Hepatocyte (in vitro differentiated cells): ENCODE results near the gene CLMP. TPM values are rescaled to one million over a fixed set of nuclear protein-coding genes. Genes with fewer than 3 reads are reported as not detected.

Experiments
- DNase-seq: peaks from one replicate; pipeline ENCODE4 v3.0.0-alpha.2; 2016; ENCODE audit warnings: low spot score
- H2AFZ ChIP-seq: fragments of 200-600 bp; sonication (generic); 2 replicates; pipeline ENCODE4 v1.6.0; 2016; ENCODE audit warnings: antibody characterized with exemption, mild to moderate bottlenecking
- H3K27ac ChIP-seq: fragments of 200-600 bp; sonication (generic); 2 replicates; pipeline ENCODE4 v1.5.1; 2016; ENCODE audit warnings: mild to moderate bottlenecking
- H3K27me3 ChIP-seq: fragments of 200-600 bp; sonication (generic); 2 replicates; pipeline ENCODE4 v1.6.1; 2016
- H3K36me3 ChIP-seq: fragments of 200-600 bp; sonication (generic); replicated peaks from 2 replicates; pipeline ENCODE4 v1.5.1; 2016; ENCODE audit warnings: low read depth; ENCODE audit not compliant: insufficient read depth
- H3K4me1 ChIP-seq: fragments of 200-600 bp; sonication (generic); 2 replicates; pipeline ENCODE4 v1.5.1; 2016; ENCODE audit warnings: mild to moderate bottlenecking, moderate library complexity; ENCODE audit not compliant: insufficient read depth
- H3K4me2 ChIP-seq: fragments of 200-600 bp; sonication (generic); 2 replicates; pipeline ENCODE4 v1.6.0; 2016
- H3K4me3 ChIP-seq: fragments of 200-600 bp; sonication (generic); 2 replicates; pipeline ENCODE4 v1.5.1; 2016; ENCODE audit warnings: mild to moderate bottlenecking
- H3K79me2 ChIP-seq: fragments of 200-600 bp; sonication (generic); 2 replicates; pipeline ENCODE4 v1.6.0; 2017; ENCODE audit warnings: mild to moderate bottlenecking
- H3K9me2 ChIP-seq: fragments of 200-600 bp; sonication (generic); replicated peaks from 2 replicates; pipeline ENCODE4 v1.6.0; 2017; ENCODE audit warnings: mild to moderate bottlenecking; ENCODE audit not compliant: insufficient read depth
- H3K9me3 ChIP-seq: fragments of 200-600 bp; sonication (generic); 2 replicates; pipeline ENCODE4 v1.5.1; 2016; ENCODE audit warnings: low read depth, mild to moderate bottlenecking
- H4K20me1 ChIP-seq: fragments of 200-600 bp; sonication (generic); 2 replicates; pipeline ENCODE4 v1.6.0; 2016; ENCODE audit warnings: mild to moderate bottlenecking; ENCODE audit not compliant: insufficient read depth, poor library complexity, severe bottlenecking
- EZH2 ChIP-seq: fragments of 200-600 bp; sonication (generic); IDR thresholded peaks from 2 replicates; pipeline ENCODE4 v1.6.1; 2016; ENCODE audit warnings: antibody characterized with exemption, mild to moderate bottlenecking, borderline replicate concordance
- EZH2phosphoT487 ChIP-seq: fragments of 200-600 bp; sonication (generic); IDR thresholded peaks from one replicate; pipeline ENCODE4 v1.6.1; 2018; ENCODE audit warnings: antibody characterized with exemption, mild to moderate bottlenecking, low read depth, moderate library complexity; ENCODE audit not compliant: unreplicated experiment, severe bottlenecking
- WGBS: methylation state at CpG from one replicate; pipeline ENCODE4 v1.1.6; 2016; ENCODE audit warnings: low lambda C conversion rate; ENCODE audit errors: missing lambda C conversion rate; 5-methylcytosine and 5-hydroxymethylcytosine counted together
- polyA plus RNA-seq: library from polyadenylated mRNA; unstranded; fragments of >200 nt; fragmentation: Nextera tagmentation; extraction: Ambion mirVana; gene quantifications from 2 replicates; pipeline ENCODE4 v1.2.1, GENCODE V29; 2016
- total RNA-seq: library from RNA; depleted of rRNA; stranded (reverse); fragments of >200 nt; gene quantifications from 2 replicates; pipeline ENCODE4 v1.2.3, GENCODE V29; 2014
- TF ChIP-seq, protein P1 (sequence below): fragments of 200-600 bp; sonication (generic); IDR thresholded peaks from 2 replicates; pipeline ENCODE4 v1.5.1; 2016; ENCODE audit warnings: antibody characterized with exemption, mild to moderate bottlenecking; ENCODE audit not compliant: poor library complexity

The CLMP gene
- total and polyA plus RNA-seq, 2 experiments from 2014 or later, result 23.3 to 59.4 TPM

DNA sequence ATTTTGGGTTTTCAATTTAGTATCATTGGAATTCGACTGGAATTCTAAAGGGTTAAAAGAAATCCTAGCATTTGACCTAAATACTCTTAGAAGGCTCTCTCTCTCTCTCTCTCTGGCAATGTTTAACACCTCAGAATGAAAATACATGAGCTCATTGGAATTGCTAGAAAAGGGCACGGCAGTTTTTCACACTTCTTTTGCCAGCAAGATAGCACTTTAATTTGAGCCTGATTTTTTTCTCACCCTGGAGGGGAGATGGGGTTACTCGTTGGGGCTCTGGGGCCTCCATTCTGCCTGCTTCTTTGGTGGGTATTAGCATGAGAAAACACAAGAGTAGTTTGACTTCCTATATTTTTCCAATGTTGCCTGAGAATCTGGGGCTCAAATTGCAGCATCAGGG, 22.8 kb upstream of the CLMP start:
- H3K4me1 ChIP-seq, result peaks cover 26% of the 10 kb centered on the region
- H2AFZ ChIP-seq, result peak overlapping the region; percentile 27
- peak overlapping the region; percentile 84 for H3K27ac ChIP-seq

DNA sequence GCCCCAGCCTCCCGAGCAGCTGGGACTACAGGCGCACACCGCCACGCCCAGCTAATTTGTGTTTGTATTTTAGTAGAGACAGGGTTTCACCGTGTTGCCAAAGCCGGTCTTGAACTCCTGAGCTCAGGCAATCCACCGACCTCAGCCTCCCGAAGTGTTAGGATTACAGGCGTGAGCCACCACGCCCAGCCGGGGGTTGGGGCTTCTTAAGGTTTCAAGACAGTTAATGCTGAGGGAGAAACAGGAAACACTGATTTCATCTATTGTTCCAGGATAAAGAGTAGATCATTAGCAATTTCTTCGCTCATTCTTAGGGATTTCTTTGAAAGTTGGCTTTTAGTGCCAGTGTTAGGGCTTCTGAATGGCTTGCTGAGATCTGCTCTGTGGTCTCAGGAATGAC, 21.2 kb upstream of the CLMP start:
- no peaks in the 10 kb centered on the region for H3K79me2 ChIP-seq
- WGBS, result 71% methylated on average over 12 of the region's 12 CpGs
- H3K9me3 ChIP-seq, result no peaks in the 10 kb centered on the region
- no peak for DNase-seq
- H3K4me3 ChIP-seq, result no peak overlapping the region
- H4K20me1 ChIP-seq, result no peaks in the 10 kb centered on the region
- H3K36me3 ChIP-seq, result no peaks in the 10 kb centered on the region
- peaks cover 34% of the 10 kb centered on the region for H3K4me1 ChIP-seq
- no peaks in the 10 kb centered on the region for H3K27me3 ChIP-seq
- no peak overlapping the region for H3K27ac ChIP-seq
- no peak overlapping the region for H2AFZ ChIP-seq
- TF ChIP-seq EZH2phosphoT487, result no peak
- TF ChIP-seq EZH2, result no peak
- TF ChIP-seq, protein P1, sequence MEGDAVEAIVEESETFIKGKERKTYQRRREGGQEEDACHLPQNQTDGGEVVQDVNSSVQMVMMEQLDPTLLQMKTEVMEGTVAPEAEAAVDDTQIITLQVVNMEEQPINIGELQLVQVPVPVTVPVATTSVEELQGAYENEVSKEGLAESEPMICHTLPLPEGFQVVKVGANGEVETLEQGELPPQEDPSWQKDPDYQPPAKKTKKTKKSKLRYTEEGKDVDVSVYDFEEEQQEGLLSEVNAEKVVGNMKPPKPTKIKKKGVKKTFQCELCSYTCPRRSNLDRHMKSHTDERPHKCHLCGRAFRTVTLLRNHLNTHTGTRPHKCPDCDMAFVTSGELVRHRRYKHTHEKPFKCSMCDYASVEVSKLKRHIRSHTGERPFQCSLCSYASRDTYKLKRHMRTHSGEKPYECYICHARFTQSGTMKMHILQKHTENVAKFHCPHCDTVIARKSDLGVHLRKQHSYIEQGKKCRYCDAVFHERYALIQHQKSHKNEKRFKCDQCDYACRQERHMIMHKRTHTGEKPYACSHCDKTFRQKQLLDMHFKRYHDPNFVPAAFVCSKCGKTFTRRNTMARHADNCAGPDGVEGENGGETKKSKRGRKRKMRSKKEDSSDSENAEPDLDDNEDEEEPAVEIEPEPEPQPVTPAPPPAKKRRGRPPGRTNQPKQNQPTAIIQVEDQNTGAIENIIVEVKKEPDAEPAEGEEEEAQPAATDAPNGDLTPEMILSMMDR, result no peak
- no peak overlapping the region for H3K4me2 ChIP-seq
- H3K9me2 ChIP-seq, result no peaks in the 10 kb centered on the region

More for the DNA sequence above, 22.8 kb upstream of the CLMP start:
- Histone ChIP-seq H3K9me2 (no peaks in the 10 kb centered on the region), H3K4me3 (no peak overlapping the region), H3K4me2 (peak overlapping the region; percentile 34), H4K20me1 (no peaks in the 10 kb centered on the region), H3K36me3 (no peaks in the 10 kb centered on the region), H3K9me3 (no peaks in the 10 kb centered on the region), H3K79me2 (no peaks in the 10 kb centered on the region), H3K27me3 (no peaks in the 10 kb centered on the region)
- DNase-seq, result no peak
- TF ChIP-seq EZH2phosphoT487 (no peak), EZH2 (no peak)
- TF ChIP-seq, protein P1, result no peak
- WGBS, result 19% methylated on average over 3 of the region's 3 CpGs

DNA sequence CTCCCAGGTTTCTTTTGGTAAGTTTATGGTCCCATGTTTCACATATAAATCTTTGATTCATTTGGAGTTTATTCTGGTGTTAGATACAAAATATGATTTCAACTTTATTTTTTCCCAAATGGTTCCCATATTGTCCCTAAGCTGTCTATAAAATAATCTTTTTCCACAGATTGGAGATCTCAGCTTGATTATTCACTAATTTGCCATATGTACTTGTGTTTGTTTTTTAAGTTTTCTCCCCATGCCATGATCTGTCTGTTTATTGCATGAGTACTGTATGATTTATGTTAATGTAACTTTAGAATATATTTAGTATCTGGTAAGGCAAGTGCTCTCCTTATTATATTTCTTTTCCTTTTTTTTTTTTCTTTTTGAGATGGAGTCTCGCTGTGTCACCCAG, 19.9 kb upstream of the CLMP start:
- WGBS, result 89% methylated on average over 1 of the region's 1 CpG
- TF ChIP-seq EZH2phosphoT487 (no peak), EZH2 (no peak)
- TF ChIP-seq, protein P1, result no peak
- H3K4me3 ChIP-seq, result no peak overlapping the region

GRCh38 chr11:123214396-123214795, 19.3 kb upstream of the CLMP start:
- H3K27me3 ChIP-seq, result no peaks in the 10 kb centered on the region
- H3K9me2 ChIP-seq, result no peaks in the 10 kb centered on the region
- 84% methylated on average over 4 of the region's 4 CpGs for WGBS
- no peaks in the 10 kb centered on the region for H4K20me1 ChIP-seq
- H3K4me3 ChIP-seq, result no peak overlapping the region
- no peak overlapping the region for H3K4me2 ChIP-seq
- H2AFZ ChIP-seq, result no peak overlapping the region
- no peaks in the 10 kb centered on the region for H3K36me3 ChIP-seq
- no peak for DNase-seq
- TF ChIP-seq EZH2 (no peak), EZH2phosphoT487 (no peak)
- TF ChIP-seq, protein P1, result no peak
- H3K9me3 ChIP-seq, result no peaks in the 10 kb centered on the region
- H3K79me2 ChIP-seq, result no peaks in the 10 kb centered on the region
- no peak overlapping the region for H3K27ac ChIP-seq
- peaks cover 29% of the 10 kb centered on the region for H3K4me1 ChIP-seq

More for the DNA sequence above, 19.9 kb upstream of the CLMP start:
- no peak for DNase-seq
- no peak overlapping the region for H2AFZ ChIP-seq
- H3K9me3 ChIP-seq, result no peaks in the 10 kb centered on the region
- peaks cover 32% of the 10 kb centered on the region for H3K4me1 ChIP-seq
- H3K4me2 ChIP-seq, result no peak overlapping the region
- no peaks in the 10 kb centered on the region for H3K27me3 ChIP-seq
- no peaks in the 10 kb centered on the region for H3K79me2 ChIP-seq
- H3K9me2 ChIP-seq, result no peaks in the 10 kb centered on the region
- no peaks in the 10 kb centered on the region for H4K20me1 ChIP-seq
- H3K36me3 ChIP-seq, result no peaks in the 10 kb centered on the region
- no peak overlapping the region for H3K27ac ChIP-seq
